ENCODE results near the gene MON2.

The MON2 gene

DNA sequence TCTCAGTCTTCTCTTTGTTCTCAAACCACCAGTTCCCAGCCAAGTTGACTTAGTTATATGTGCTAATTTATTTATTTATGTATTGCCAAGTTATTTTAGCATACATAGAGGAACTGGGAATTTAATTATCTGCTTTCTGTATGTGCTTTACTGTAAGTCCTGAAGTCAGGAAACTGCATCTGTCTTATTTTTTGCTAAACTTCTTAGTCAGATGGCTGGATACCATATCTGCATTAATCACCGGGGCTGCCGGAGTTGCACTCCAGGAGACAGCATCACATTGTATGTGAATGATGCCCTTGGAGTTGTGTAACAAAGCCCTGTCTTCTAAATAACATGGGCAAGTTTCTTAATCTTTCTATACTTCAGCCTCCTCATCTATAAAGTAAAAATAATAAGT lies 96.2 kb downstream of the MON2 start:
- DNase-seq, result no peak

GRCh38 chr12:62575036-62575435 lies 108.4 kb downstream of the MON2 start:
- no peak for DNase-seq

- DNase-seq, result no peak
These were observed 109.9 kb downstream of the MON2 start for GRCh38 chr12:62576503-62576902.

DNA sequence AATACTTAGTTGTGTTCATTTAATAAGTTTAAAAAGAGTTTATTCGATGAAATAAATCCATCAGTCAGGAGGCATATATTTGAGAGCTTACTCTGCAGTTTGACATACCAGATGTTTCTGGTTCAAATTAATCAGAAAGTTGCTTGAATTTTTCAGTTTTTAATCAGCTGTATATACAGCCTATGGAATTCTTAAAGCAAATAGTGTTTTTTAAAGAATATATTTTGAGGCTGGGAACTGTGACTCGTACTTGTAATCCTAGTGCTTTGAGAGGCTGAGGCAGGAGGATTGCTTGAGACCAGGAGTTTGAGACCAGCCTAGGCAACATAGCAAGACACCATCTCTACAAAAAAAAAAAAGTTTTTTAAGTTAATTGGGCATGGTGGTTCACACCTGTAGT lies 112.1 kb downstream of the MON2 start:
- no peak for DNase-seq

GRCh38 chr12:62581288-62582064 lies 114.8 kb downstream of the MON2 start:
- no peak for DNase-seq

GRCh38 chr12:62582065-62582366 lies 115.4 kb downstream of the MON2 start:
- DNase-seq, result no peak

DNA sequence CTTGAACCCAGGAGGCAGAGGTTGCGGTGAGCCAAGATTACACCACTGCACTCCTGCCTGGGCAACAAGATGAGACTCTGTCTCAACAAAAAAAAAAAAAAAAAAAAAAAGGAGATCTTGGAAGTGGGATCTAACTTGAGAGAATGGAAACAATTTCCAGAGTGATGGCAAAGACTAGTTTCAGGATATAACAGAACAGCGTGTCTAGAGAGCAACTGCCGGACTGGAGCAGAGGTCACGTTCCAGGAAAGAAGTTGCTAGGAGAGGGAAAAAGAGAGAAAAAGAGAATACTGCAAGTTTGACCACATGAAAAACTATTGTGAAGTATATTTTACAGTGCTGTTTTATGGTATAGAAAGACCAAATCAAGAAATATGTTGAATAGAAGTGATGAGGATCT lies 118.0 kb downstream of the MON2 start:
- DNase-seq, result no peak

- no peak for DNase-seq
These were observed 120.2 kb downstream of the MON2 start for GRCh38 chr12:62586850-62587249.

DNA sequence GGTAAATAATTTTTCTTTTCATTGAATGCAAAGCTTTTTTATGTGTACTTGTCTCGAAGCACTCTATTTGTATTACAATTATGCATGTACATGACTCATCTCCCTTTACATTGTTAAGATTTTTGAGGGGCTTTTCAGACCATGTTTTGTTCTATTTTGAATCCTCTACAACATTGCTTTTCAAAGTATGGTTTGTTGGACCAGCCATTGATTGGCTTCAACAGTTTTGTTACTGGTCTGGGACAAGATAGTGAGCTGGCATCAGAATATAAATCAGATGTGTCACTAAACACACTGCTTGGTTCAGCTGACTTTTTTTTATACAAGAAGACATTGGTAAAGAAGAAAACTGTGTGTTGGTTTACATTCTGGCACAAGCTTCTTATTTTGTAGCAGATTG lies 122.3 kb downstream of the MON2 start:
- no peak for DNase-seq

- no peak for DNase-seq
These were observed 130.6 kb downstream of the MON2 start for GRCh38 chr12:62597253-62597652.

DNA sequence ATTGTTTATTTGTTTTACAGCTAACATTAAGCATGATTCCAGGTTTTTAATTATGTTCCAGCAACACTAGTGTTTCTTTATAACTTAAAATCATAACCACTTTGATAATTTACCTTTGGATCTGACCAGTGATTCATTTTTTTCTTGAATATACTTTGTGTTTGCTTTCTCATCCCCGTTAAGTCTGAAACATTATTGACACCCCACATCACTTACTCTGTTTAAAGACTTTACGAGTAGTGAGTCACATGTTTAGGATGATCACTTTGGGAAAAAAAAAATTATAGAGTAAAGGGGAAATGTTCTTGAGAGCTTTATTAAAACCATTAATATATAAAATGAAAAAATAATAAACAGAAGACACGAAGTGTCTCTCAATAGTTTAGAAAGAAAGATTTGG lies 132.2 kb downstream of the MON2 start:
- DNase-seq, result no peak

GRCh38 chr12:62599854-62600437 lies 133.3 kb downstream of the MON2 start:
- DNase-seq, result no peak

GRCh38 chr12:62601765-62602164 lies 135.1 kb downstream of the MON2 start:
- DNase-seq, result no peak

GRCh38 chr12:62602255-62603060 lies 135.8 kb downstream of the MON2 start:
- peak; percentile 94 for DNase-seq

DNA sequence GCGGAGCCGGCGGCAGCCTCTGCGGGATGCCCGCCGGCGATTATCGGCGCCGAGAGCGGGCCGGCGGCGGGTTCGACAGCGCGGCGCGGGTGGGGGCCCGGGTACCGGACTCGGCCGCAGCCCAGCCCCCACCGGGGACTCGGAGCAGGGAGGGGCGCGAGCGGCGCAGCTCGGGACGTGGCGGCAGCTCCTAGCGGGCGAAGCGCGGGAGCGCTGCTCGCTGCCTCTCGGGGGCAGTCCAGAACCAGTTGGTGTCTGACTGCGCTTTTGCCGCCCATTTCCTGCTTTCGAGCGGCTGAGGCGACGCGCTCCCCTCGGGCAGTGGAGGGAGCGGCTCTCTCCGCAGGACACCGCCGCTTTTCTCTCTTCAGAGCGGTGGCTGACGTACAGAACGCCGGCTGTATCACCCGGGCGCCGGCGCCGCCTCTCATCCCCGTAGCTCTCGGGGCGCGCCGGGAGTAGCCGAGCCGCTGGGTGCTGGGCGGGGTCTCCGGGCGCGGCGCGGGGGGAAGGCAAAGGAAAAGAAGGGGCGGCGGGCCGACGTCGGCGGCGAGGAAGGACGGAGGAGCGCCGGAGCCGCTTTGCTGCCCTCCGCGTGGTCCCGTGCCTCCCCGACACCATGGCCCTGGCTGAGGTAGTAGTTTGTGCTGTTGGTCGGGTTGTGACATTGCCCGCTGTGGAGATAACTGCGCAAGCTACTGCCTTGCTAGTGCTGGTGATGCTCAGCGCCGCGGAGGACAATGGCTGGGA lies 136.6 kb downstream of the MON2 start:
- DNase-seq, result peak; percentile 92

DNA sequence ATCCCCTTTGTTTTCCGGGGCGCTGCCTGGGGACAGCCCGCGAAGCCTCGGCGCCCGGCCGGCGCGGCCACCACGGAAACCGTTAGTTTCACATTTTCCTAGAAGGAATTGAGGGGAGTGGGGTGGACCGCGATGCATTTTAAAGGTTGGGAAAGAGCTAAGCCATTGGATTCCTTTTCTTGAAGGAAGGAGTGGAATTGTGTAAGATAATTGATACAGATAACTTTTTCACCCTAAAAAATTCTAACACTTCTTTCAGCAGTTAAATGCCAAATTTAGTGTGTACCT lies 137.1 kb downstream of the MON2 start:
- DNase-seq, result no peak

DNA sequence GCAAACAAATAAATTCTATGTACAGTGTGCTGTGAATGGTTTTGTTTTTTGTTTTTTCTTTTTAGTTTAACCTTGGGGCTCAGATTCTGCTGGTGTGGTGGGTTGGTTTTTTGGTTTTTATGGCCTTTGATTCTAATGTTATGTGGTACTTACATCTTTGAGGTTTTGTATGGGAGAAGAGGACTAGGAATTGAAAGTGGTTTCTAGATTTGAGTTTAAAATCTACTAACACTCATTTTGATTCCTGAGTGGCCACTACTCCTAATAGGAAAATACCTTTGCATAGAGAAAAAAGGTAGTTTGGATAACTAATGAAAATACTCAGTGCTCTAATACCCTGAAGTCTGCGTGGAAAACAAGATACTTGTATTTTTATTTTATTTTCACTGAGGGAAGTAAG lies 137.7 kb downstream of the MON2 start:
- no peak for DNase-seq

DNA sequence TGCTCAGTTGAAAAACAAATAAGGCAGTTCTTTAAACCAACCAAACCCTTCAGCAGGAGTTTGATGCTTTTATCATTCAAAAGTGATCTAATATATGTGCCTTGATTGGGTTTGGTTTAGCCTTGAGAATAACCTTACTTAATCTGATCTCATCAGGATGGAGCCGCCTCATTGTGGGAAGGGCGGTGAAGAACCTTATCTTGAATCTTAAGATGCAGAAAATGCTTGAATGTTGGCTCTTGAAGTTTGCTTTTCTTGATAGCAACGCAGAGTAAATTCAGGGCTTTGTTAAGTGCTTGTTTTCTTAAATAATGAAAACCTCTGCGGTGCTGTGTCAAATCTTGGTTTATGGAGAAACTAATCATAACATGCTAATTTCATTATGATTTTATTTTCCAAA lies 138.2 kb downstream of the MON2 start:
- DNase-seq, result no peak

DNA sequence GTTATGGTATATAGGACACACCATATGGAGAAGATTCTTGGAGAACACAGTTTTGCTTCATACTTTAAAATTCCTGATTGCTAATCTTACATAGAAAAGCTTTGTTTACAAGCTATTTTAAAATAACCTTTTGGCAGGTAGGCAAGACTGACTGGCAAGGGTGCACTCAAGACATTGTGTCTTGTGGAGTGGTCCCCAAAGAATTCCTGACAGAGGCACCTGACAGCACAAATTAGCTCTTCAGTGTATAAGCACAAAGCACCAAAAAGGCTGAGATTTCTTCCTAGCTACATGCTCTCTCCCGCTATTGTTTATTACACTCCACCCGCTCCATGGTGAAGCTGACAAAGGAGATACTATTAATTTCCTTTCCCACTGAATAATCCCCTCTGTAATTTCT lies 139.4 kb downstream of the MON2 start:
- DNase-seq, result no peak

- DNase-seq, result no peak
These were observed 140.0 kb downstream of the MON2 start for GRCh38 chr12:62606654-62607053.

DNA sequence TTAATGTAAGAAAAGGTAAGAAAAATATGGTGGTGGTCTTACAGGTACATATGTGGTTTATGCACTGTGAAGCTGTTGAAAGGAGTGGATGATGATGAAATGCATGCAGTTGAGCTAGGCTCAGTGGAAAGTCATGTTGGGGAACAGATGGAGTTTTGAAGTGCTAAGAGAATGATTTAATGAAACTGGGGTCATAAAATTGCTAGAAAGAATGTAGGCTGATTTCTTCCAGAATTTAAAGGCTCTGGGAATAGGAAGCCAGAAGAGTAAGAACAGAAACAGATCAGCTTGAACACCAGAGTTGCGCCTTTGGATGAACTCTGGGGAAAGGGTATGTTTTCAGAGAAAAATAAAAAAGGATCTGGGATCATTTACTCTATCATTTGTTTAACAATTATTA lies 146.5 kb downstream of the MON2 start:
- DNase-seq, result no peak

DNA sequence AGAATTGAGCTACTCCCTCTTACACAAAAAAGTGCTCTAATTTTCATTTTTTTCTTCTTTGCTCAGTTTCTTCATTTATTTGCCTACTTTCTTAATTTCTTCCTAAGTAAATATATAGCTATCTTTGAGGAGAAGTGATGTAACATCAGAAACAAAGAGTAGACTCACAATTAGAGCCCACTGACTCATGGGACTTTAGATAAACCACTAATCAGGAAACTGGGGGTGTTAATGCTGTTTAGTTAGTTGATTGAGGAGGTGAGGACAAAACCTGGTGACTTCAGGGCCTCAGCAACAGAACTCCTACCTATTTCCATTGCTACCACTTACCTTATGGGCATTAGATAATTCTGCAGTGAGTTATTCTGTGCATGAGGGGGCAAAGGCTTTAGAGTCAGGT lies 151.7 kb downstream of the MON2 start:
- DNase-seq, result no peak

DNA sequence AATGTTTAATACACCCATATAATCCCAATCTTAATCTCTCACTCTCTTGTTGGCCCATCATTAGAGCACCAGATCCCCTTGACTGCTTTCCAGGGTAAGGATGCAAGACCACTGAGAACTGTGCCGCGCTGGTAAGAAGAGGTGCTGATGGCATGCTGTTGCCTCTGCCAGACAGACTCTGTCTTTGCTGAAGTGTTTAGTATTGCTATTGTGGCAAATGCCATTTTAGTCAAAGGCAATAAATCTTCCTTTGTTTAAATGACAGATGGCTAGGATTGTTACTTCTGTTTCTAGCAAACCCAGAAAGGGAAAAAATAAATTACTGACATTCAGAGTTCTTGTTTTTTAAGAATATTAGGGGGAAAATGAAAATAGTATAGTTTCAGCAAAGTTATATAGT lies 152.3 kb downstream of the MON2 start:
- DNase-seq, result no peak

DNA sequence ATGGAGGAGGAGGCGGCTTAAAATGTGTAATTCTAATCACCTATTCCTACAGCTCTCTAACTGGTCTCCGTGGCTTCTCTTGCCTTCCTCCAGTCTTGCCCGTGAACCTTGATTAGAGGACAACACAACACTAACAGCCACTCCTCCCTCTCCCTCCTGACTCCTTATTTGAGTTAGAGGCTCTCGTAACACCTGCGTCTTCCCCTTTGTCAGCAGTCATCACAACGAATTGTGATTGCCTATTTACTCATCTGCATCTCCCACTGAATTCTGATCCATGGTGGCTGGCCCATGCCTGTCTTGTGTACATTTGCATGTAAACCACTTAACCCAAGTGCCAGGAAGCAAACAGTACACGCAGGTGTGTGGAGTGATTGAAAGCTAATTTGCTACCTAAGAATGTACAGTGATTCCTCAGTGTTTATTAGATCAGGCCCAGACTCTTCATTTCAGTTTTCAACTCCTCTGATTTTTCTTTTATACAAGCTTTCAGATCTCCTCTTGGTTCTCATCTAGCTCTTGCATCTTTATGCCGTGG lies 154.5 kb downstream of the MON2 start:
- DNase-seq, result no peak
